GM12878 (cell line): ENCODE data around the gene LMBR1.

ENCODE experiments used
- EP300 ChIP-seq, 2 experiments: fragments of 150-350 bp in 1 of 2; IDR thresholded peaks; 2 replicates each; pipeline ENCODE4 v1.6.1; 2011 to 2012; ENCODE audit warnings: low read depth in 2 of 2, low read length in 2 of 2, borderline replicate concordance in 1 of 2, improper control_type of control experiment in 1 of 2, inconsistent platforms in 1 of 2; ENCODE audit not compliant: control insufficient read depth in 1 of 2
- JUND ChIP-seq: IDR thresholded peaks from 2 replicates; pipeline ENCODE4 v1.6.1; 2012; ENCODE audit warnings: low read depth, mild to moderate bottlenecking, low read length, improper control_type of control experiment, moderate library complexity
- POLR2A ChIP-seq: IDR thresholded peaks from 2 replicates; pipeline ENCODE4 v1.6.1; 2011; ENCODE audit warnings: low read depth, mild to moderate bottlenecking, low read length
- POLR2AphosphoS5 ChIP-seq: IDR thresholded peaks from 2 replicates; pipeline ENCODE4 v1.6.1; 2011; ENCODE audit warnings: mild to moderate bottlenecking, low read length, inconsistent platforms
- RCOR1 ChIP-seq: conservative IDR thresholded peaks from 2 replicates; pipeline ENCODE4 v1.6.1; 2012; ENCODE audit warnings: low read depth, low read length, improper control_type of control experiment
- TAF1 ChIP-seq: IDR thresholded peaks from 2 replicates; pipeline ENCODE4 v1.6.1; 2011; ENCODE audit warnings: mild to moderate bottlenecking, low read depth, low read length, borderline replicate concordance
- TF ChIP-seq, protein P1 (sequence below): IDR thresholded peaks from 2 replicates; pipeline ENCODE4 v1.6.1; 2011; ENCODE audit warnings: mild to moderate bottlenecking, low read depth, low read length, moderate library complexity; ENCODE audit not compliant: insufficient replicate concordance
- TF ChIP-seq, protein P2 (sequence below), 3 experiments: IDR thresholded peaks in 2 of 3; conservative IDR thresholded peaks in 1 of 3; 2 replicates each; pipeline ENCODE4 v1.5.1; 2011; ENCODE audit warnings: low read depth in 3 of 3, low read length in 3 of 3, mild to moderate bottlenecking in 3 of 3, control low read depth in 2 of 3, moderate library complexity in 2 of 3, inconsistent platforms in 1 of 3, mixed read lengths in 1 of 3; ENCODE audit not compliant: control insufficient read depth in 2 of 3, insufficient read depth in 1 of 3; ENCODE audit errors: extremely low read depth in 1 of 3
- TF ChIP-seq, protein P3 (sequence below): IDR thresholded peaks from 2 replicates; pipeline ENCODE4 v1.6.1; 2011; ENCODE audit warnings: low read depth, mild to moderate bottlenecking, low read length, moderate library complexity, borderline replicate concordance; ENCODE audit errors: extremely low read depth

DNA sequence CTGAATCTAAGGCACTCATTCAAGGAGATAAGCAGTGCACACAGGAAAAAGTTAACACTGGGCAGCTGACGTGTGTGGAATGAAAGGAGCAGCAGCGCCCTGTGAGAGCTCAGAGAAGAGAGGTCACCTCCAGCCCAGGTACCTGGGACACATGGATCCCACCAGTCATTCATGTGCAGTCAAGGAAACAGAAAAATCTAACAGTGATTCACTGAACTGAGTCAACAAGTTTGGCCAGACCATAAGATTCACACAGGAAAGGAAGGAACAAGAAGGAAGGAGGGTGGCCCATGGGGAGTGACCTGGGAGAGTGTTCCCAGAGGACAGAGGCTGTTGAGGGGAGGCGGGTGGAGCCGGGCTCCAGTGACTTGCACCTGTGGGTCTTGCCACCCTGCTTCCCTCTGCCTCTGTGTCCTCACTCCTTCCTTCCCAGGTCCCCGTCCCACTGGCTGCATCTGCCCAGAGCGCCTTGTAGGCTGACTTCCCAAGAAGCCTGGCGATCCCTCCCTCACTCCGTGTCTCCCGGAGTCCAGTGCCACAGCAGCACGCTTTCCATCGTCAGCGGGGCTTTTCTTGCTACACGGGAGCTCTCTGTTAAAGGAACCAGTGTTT lies 224.7 kb downstream of the LMBR1 start:
- TF ChIP-seq, protein P1, sequence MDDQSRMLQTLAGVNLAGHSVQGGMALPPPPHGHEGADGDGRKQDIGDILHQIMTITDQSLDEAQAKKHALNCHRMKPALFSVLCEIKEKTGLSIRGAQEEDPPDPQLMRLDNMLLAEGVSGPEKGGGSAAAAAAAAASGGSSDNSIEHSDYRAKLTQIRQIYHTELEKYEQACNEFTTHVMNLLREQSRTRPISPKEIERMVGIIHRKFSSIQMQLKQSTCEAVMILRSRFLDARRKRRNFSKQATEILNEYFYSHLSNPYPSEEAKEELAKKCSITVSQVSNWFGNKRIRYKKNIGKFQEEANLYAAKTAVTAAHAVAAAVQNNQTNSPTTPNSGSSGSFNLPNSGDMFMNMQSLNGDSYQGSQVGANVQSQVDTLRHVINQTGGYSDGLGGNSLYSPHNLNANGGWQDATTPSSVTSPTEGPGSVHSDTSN, result no peak
- TF ChIP-seq JUND (no peak), POLR2A (no peak), RCOR1 (no peak), POLR2AphosphoS5 (no peak), TAF1 (no peak), EP300 (IDR thresholded peaks at IDR 0.05; ENCODE audit: borderline replicate concordance in 1 of 2, control insufficient read depth in 1 of 2, low read depth in 2 of 2, low read length in 2 of 2) (no peak)
- TF ChIP-seq, protein P2, sequence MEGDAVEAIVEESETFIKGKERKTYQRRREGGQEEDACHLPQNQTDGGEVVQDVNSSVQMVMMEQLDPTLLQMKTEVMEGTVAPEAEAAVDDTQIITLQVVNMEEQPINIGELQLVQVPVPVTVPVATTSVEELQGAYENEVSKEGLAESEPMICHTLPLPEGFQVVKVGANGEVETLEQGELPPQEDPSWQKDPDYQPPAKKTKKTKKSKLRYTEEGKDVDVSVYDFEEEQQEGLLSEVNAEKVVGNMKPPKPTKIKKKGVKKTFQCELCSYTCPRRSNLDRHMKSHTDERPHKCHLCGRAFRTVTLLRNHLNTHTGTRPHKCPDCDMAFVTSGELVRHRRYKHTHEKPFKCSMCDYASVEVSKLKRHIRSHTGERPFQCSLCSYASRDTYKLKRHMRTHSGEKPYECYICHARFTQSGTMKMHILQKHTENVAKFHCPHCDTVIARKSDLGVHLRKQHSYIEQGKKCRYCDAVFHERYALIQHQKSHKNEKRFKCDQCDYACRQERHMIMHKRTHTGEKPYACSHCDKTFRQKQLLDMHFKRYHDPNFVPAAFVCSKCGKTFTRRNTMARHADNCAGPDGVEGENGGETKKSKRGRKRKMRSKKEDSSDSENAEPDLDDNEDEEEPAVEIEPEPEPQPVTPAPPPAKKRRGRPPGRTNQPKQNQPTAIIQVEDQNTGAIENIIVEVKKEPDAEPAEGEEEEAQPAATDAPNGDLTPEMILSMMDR (IDR thresholded peaks at IDR 0.05 in 2 of 3, conservative IDR thresholded peaks at IDR 0.05 in 1 of 3; ENCODE audit: control insufficient read depth in 2 of 3, extremely low read depth in 1 of 3, insufficient read depth in 1 of 3, low read depth in 3 of 3, low read length in 3 of 3), result no peak
- TF ChIP-seq, protein P3, sequence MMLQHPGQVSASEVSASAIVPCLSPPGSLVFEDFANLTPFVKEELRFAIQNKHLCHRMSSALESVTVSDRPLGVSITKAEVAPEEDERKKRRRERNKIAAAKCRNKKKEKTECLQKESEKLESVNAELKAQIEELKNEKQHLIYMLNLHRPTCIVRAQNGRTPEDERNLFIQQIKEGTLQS, result no peak
